Caco-2 (cell line): Measurements from ENCODE around the gene MAVS. TPM values are rescaled to one million over a fixed set of nuclear protein-coding genes. Genes with fewer than 3 reads are reported as not detected.

ENCODE experiments used
- BruUV-seq: library from RNA; stranded (reverse); fragments of 400-500 nt; replicated peaks from 2 replicates; lab custom pipeline; 2021; lab: Mats Ljungman, UMichigan
- CTCF ChIA-PET: fragments of 300-600 bp; sonication (Branson Sonifier 250); formaldehyde crosslinking; loops from one replicate; lab custom pipeline; 2022; ENCODE audit warnings: antibody characterized with exemption; lab: Charles Lee
- POLR2A ChIA-PET: fragments of 300-600 bp; sonication (Branson Sonifier 250); formaldehyde crosslinking; loops from one replicate; lab custom pipeline; 2022; ENCODE audit warnings: antibody characterized with exemption; lab: Charles Lee
- DNase-seq, 2 experiments: peaks; one replicate each; pipeline versions ENCODE4 v3.0.0 to v3.0.0-alpha.2; 2020 to 2022
- H3K27me3 ChIP-seq: replicated peaks from 2 replicates; pipeline ENCODE4 v1.6.0; 2011; ENCODE audit warnings: low read length; ENCODE audit not compliant: control insufficient read depth, insufficient read depth
- H3K36me3 ChIP-seq: 2 replicates; pipeline ENCODE4 v1.5.1; 2011; ENCODE audit warnings: low read length; ENCODE audit not compliant: control insufficient read depth, insufficient read depth
- H3K4me1 ChIP-seq: fragments of 250-450 bp; sonication (Bioruptor Pico); 2 replicates; pipeline ENCODE4 v1.5.1; 2020; ENCODE audit warnings: mild to moderate bottlenecking
- H3K4me3 ChIP-seq: 2 replicates; pipeline ENCODE4 v1.5.1; 2011; ENCODE audit warnings: low read depth, mild to moderate bottlenecking, control low read depth, low read length
- H3K9me3 ChIP-seq: fragments of 250-450 bp; sonication (Bioruptor Pico); 2 replicates; pipeline ENCODE4 v1.5.1; 2020; ENCODE audit warnings: mild to moderate bottlenecking, moderate library complexity
- H3K27ac Mint-ChIP-seq: one replicate; pipeline ENCODE4 v1.8.0; 2022; ENCODE audit warnings: mixed read lengths; ENCODE audit not compliant: unreplicated experiment
- H3K27me3 Mint-ChIP-seq: one replicate; pipeline ENCODE4 v1.8.0; 2022; ENCODE audit warnings: mixed read lengths; ENCODE audit not compliant: insufficient read depth, unreplicated experiment
- H3K36me3 Mint-ChIP-seq: one replicate; pipeline ENCODE4 v1.8.0; 2022; ENCODE audit warnings: mild to moderate bottlenecking, mixed read lengths; ENCODE audit not compliant: insufficient read depth, unreplicated experiment
- H3K4me1 Mint-ChIP-seq: one replicate; pipeline ENCODE4 v1.8.0; 2022; ENCODE audit warnings: low read depth, mixed read lengths; ENCODE audit not compliant: unreplicated experiment
- H3K4me3 Mint-ChIP-seq: one replicate; pipeline ENCODE4 v1.8.0; 2022; ENCODE audit warnings: mild to moderate bottlenecking, moderate library complexity, mixed read lengths; ENCODE audit not compliant: unreplicated experiment
- H3K9me3 Mint-ChIP-seq: one replicate; pipeline ENCODE4 v1.8.0; 2022; ENCODE audit warnings: mixed read lengths; ENCODE audit not compliant: unreplicated experiment
- intact Hi-C: fragments of 100-400 bp; cut with micrococcal nuclease; formaldehyde crosslinking; loops from one replicate; pipeline ENCODE4 v1.10.0; 2022; ENCODE audit not compliant: unreplicated experiment
- total RNA-seq: library from RNA; stranded (reverse); gene quantifications from 2 replicates; pipeline ENCODE4 v1.2.3, GENCODE V29; 2022
- TF ChIP-seq, protein P1 (sequence below), 2 experiments: fragments of 200-600 bp in 1 of 2; IDR thresholded peaks; 1 replicate in 1 of 2; 2 replicates in 1 of 2; pipeline versions ENCODE4 v1.5.1 to v1.8.0; 2011 to 2022; ENCODE audit warnings: antibody characterized with exemption in 1 of 2, control low read depth in 1 of 2, inconsistent platforms in 1 of 2, low read depth in 1 of 2, low read length in 1 of 2, mild to moderate bottlenecking in 1 of 2, moderate library complexity in 1 of 2; ENCODE audit not compliant: insufficient read depth in 1 of 2, severe bottlenecking in 1 of 2, unreplicated experiment in 1 of 2

Gene MAVS
- total RNA-seq, 1 experiment from 2014 or later: 56.4 TPM

DNA sequence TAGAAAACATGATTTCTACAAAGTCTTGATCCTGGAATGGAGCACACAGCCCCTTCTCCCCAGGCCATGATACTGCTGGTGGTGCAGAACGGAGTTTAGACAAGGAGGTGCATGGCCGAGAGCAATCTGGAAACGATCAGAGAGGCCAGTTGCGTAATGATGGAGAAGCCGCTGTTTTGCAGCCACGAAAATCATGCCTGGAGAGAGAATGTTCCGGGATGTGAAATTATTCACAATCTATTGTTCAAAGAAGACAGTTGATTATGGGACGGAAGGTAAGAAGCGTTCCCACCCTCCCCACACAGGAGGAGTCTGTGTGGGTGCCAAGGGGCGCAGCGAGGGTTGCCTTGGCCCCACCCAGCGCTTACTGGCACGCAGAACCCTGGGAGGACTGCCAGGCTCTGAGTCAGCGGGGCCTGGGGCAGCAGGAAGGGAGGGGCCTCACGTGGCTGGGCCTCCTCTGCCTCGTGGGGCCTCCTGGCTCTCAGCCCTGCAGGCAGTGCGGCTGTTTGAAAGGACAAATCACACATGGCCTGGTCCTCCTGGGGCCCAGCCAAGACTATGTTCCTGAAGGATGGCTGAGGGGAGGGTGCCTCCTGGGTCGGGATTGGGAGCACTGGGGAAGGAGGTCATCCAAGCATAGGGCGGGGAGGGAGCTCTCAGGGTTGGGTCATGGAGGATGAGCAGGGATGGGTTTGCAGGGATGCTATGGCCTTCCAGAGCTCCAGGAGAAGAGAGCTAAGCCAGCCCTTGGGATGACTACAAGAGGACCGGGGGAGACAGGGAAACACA lies 35.0 kb upstream of the MAVS start:
- ChIA-PET POLR2A (no interaction called here), CTCF (interaction anchor here (0.6 kb wide), 1 partner anchor 43 kb away, joined by 3 read pairs; no protein-coding TSS in a partner anchor)
- H3K4me3 ChIP-seq: no peak overlapping the region
- TF ChIP-seq, protein P1, sequence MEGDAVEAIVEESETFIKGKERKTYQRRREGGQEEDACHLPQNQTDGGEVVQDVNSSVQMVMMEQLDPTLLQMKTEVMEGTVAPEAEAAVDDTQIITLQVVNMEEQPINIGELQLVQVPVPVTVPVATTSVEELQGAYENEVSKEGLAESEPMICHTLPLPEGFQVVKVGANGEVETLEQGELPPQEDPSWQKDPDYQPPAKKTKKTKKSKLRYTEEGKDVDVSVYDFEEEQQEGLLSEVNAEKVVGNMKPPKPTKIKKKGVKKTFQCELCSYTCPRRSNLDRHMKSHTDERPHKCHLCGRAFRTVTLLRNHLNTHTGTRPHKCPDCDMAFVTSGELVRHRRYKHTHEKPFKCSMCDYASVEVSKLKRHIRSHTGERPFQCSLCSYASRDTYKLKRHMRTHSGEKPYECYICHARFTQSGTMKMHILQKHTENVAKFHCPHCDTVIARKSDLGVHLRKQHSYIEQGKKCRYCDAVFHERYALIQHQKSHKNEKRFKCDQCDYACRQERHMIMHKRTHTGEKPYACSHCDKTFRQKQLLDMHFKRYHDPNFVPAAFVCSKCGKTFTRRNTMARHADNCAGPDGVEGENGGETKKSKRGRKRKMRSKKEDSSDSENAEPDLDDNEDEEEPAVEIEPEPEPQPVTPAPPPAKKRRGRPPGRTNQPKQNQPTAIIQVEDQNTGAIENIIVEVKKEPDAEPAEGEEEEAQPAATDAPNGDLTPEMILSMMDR (IDR thresholded peaks at IDR 0.05; ENCODE audit: insufficient read depth in 1 of 2, low read depth in 1 of 2, low read length in 1 of 2, severe bottlenecking in 1 of 2, unreplicated experiment in 1 of 2): no peak
- no peaks in the 10 kb centered on the region for H3K27me3 ChIP-seq
- intact Hi-C loops: no loop called here
- Mint-ChIP-seq H3K27ac (peak overlapping the region; percentile 27), H3K4me3 (peak overlapping the region; percentile 56), H3K9me3 (no peaks in the 10 kb centered on the region), H3K4me1 (peaks cover 6% of the 10 kb centered on the region), H3K27me3 (no peaks in the 10 kb centered on the region), H3K36me3 (peaks cover 27% of the 10 kb centered on the region)
- BruUV-seq: no TSS peak
- peak; percentile 29 to 64 for DNase-seq
- H3K9me3 ChIP-seq: no peaks in the 10 kb centered on the region
- H3K4me1 ChIP-seq: peaks cover 23% of the 10 kb centered on the region
- H3K36me3 ChIP-seq: no peaks in the 10 kb centered on the region

DNA sequence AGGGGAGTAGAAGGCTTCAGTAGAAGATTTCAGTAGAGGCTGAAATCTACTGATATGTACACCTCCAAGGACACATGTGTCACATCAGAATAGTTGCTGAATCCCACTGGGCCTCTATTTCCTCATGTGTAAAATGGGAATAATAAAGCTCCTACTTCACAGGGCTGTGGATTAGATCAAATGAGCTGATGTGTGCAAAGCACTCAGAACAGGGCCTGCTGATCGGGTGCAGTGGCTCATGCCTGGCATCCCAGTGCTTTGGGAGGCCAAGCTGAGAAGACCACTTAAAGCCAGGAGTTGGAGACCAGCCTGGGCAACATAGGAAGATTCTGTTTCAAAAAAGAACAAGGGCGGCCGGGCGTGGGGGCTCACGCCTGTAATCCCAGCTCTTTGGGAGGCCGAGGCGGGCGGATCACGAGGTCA lies 34.4 kb upstream of the MAVS start:
- Mint-ChIP-seq H3K4me1 (peaks cover 1% of the 10 kb centered on the region), H3K27me3 (no peaks in the 10 kb centered on the region), H3K4me3 (no peak overlapping the region), H3K36me3 (peaks cover 24% of the 10 kb centered on the region), H3K27ac (peak overlapping the region; percentile 27), H3K9me3 (no peaks in the 10 kb centered on the region)
- BruUV-seq: no TSS peak
- peaks cover 20% of the 10 kb centered on the region for H3K4me1 ChIP-seq
- H3K36me3 ChIP-seq: no peaks in the 10 kb centered on the region
- CTCF ChIA-PET: interaction anchor here (0.6 kb wide), 1 partner anchor 42 kb away, joined by 3 read pairs; no protein-coding TSS in a partner anchor
- no peak overlapping the region for H3K4me3 ChIP-seq
- H3K27me3 ChIP-seq: no peaks in the 10 kb centered on the region
- POLR2A ChIA-PET: no interaction called here
- TF ChIP-seq, protein P1 (IDR thresholded peaks at IDR 0.05; ENCODE audit: insufficient read depth in 1 of 2, low read depth in 1 of 2, low read length in 1 of 2, severe bottlenecking in 1 of 2, unreplicated experiment in 1 of 2): no peak
- DNase-seq: no peak
- intact Hi-C loops: no loop called here
- no peaks in the 10 kb centered on the region for H3K9me3 ChIP-seq

DNA sequence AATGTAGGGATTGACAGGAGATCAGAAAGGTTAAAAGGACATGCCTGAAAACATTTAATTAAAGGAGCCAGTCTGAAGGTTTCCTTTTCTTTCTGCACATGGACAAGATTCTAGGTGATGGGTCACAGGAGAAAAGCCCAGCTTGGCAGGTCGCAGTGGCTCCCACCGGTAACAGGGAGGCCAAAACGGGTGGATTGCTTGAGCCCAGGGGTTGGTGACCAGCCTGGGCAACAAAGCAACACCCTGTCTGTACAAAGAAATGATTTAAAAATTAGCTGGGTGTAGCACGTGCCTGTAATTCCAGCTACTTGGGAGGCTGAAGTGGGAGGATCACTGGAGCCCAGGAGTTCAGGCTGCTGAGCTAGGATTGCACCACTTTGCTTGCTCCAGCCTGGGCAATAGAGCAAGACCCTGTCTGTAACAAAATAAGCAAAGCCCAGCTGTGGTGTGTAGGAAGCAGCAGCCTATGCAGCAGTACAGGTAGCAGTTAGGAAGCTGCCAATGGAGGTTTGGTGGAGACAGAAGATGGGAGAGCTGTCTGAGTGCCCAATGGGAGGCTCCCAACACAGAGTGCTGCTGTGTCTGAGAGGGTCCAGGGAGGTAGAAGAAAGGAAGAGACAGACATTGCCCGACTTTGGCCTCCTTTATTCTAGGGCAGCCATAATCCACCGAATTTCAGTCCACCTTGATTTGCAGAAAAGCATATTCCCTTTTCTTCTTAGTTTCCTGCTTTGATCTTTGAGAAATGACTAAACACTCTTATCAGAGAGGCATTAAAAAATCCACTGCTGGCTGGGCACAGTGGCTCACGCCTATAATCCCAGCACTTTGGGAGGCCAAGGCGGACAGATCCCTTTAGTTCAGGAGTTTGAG lies 33.4 kb upstream of the MAVS start:
- no peaks in the 10 kb centered on the region for H3K27me3 ChIP-seq
- no peak for DNase-seq
- Mint-ChIP-seq H3K4me3 (no peak overlapping the region), H3K36me3 (peaks cover 17% of the 10 kb centered on the region), H3K9me3 (no peaks in the 10 kb centered on the region), H3K4me1 (no peaks in the 10 kb centered on the region), H3K27ac (no peak overlapping the region), H3K27me3 (no peaks in the 10 kb centered on the region)
- POLR2A ChIA-PET: no interaction called here
- peaks cover 13% of the 10 kb centered on the region for H3K4me1 ChIP-seq
- no peaks in the 10 kb centered on the region for H3K9me3 ChIP-seq
- H3K36me3 ChIP-seq: no peaks in the 10 kb centered on the region
- CTCF ChIA-PET: no interaction called here
- TF ChIP-seq, protein P1 (IDR thresholded peaks at IDR 0.05; ENCODE audit: insufficient read depth in 1 of 2, low read depth in 1 of 2, low read length in 1 of 2, severe bottlenecking in 1 of 2, unreplicated experiment in 1 of 2): no peak
- intact Hi-C loops: no loop called here
- BruUV-seq: no TSS peak
- no peak overlapping the region for H3K4me3 ChIP-seq
